Measurements from ENCODE around the gene UCN3.
"Not testable (repeated sequence)": the region's sequence is repeated elsewhere in the genome, so short reads cannot be mapped to it uniquely, and the experiment has no call there.

UCN3 gene

GRCh38 chr10:5406918-5407317 lies 42.2 kb downstream of the UCN3 start:
- Histone ChIP-seq H3K4me3 (ENCODE audit: low read depth, low read length) (no peak overlapping the region), H3K9me3 (ENCODE audit: control insufficient read depth, insufficient read depth, low read depth, low read length) (no peaks in the 10 kb centered on the region), H3K27ac (ENCODE audit: extremely low read depth, low read depth, low read length) (no peak overlapping the region), H3K4me1 (ENCODE audit: control insufficient read depth, insufficient read depth, low read length) (peaks cover under 1% of the 10 kb centered on the region; the same call in 1 of the 2 replicates), H3K36me3 (ENCODE audit: control insufficient read depth in 2 of 2, insufficient read depth in 1 of 2, low read length in 2 of 2) (no peaks in the 10 kb centered on the region)
- no peak for TF ChIP-seq ZNF785 (tag by site-specific recombination; IDR thresholded peaks at IDR 0.05)
- no peak for TF ChIP-seq ZNF701 (tag by site-specific recombination; IDR thresholded peaks at IDR 0.05)
- peak; percentile 84 for TF ChIP-seq SETDB1 (IDR thresholded peaks at IDR 0.05; ENCODE audit: insufficient read length, low read length)
- ChIA-PET CTCF (interaction anchor here (0.7 to 1.2 kb wide), 2 partner anchors 27 to 982 kb away, joined by 3 to 4 read pairs; no protein-coding TSS in a partner anchor), POLR2A (no interaction called here)

- CTCF ChIA-PET: interaction anchor here (0.6 to 1.3 kb wide), 3 partner anchors 11 to 562 kb away, joined by 3 to 5 read pairs (median 3); no protein-coding TSS in a partner anchor
- H3K4me3 ChIP-seq (ENCODE audit: low read depth, low read length); H3K27ac ChIP-seq (ENCODE audit: extremely low read depth, low read depth, low read length); H3K36me3 ChIP-seq (ENCODE audit: control insufficient read depth in 2 of 2, insufficient read depth in 1 of 2, low read length in 2 of 2); H3K4me1 ChIP-seq (ENCODE audit: control insufficient read depth, insufficient read depth, low read length); H3K9me3 ChIP-seq (ENCODE audit: control insufficient read depth, insufficient read depth, low read depth, low read length); POLR2A ChIA-PET: not testable (repeated sequence)
Measured at GRCh38 chr10:5410787-5411186, 46.0 kb downstream of the UCN3 start.

GRCh38 chr10:5411941-5412276 lies 47.1 kb downstream of the UCN3 start:
- H3K27ac ChIP-seq (ENCODE audit: extremely low read depth, low read depth, low read length): no peak overlapping the region; the same call in 1 of the 2 replicates
- ChIA-PET POLR2A (interaction anchor here (1.1 kb wide), 1 partner anchor 34 kb away, joined by 3 read pairs; no protein-coding TSS in a partner anchor), CTCF (interaction anchor here (0.5 to 1.3 kb wide), 4 partner anchors 18 to 1293 kb away, joined by 3 to 5 read pairs (median 4); no protein-coding TSS in a partner anchor)
- peaks cover 0 to 3% of the 10 kb centered on the region in 2 experiments; a peak in 1 of 3 replicates for H3K36me3 ChIP-seq (ENCODE audit: control insufficient read depth in 2 of 2, insufficient read depth in 1 of 2, low read length in 2 of 2)
- no peak for TF ChIP-seq ZNF514 (tag by site-specific recombination; IDR thresholded peaks at IDR 0.05)
- TF ChIP-seq ZNF132 (tag by site-specific recombination; IDR thresholded peaks at IDR 0.05; ENCODE audit: borderline replicate concordance): no peak
- TF ChIP-seq ZNF518A (tag by site-specific recombination; conservative IDR thresholded peaks at IDR 0.05; ENCODE audit: low read depth): 0 out of 2 replicates have a peak, but pooled peaks have one; percentile 8
- 0 out of 2 replicates have a peak, but pooled peaks have one; percentile 41 for TF ChIP-seq ZNF184 (tag by site-specific recombination; IDR thresholded peaks at IDR 0.05)
- TF ChIP-seq ZBTB44 (tag by site-specific recombination; IDR thresholded peaks at IDR 0.05): 0 out of 2 replicates have a peak, but pooled peaks have one; percentile 9
- TF ChIP-seq ZNF169 (tag by site-specific recombination; IDR thresholded peaks at IDR 0.05): no peak
- no peak for TF ChIP-seq ZSCAN5A (tag by site-specific recombination; IDR thresholded peaks at IDR 0.05)
- TF ChIP-seq ZNF280C (tag by site-specific recombination; IDR thresholded peaks at IDR 0.05): no peak
- H3K4me3 ChIP-seq (ENCODE audit: low read depth, low read length): peak overlapping the region; percentile 97; the same call in 1 of the 2 replicates
- peaks cover 3% of the 10 kb centered on the region; the same call in 1 of the 2 replicates for H3K4me1 ChIP-seq (ENCODE audit: control insufficient read depth, insufficient read depth, low read length)
- H3K9me3 ChIP-seq (ENCODE audit: control insufficient read depth, insufficient read depth, low read depth, low read length): no peaks in the 10 kb centered on the region

Data from HEK293 (cell line).